A172 (cell line): ENCODE results near the gene COL4A1. TPM values are rescaled to one million over a fixed set of nuclear protein-coding genes. Genes with fewer than 3 reads are reported as not detected.

ENCODE experiments used
- total RNA-seq: library from RNA; depleted of rRNA; stranded (reverse); fragments of >200 nt; shearing (Covaris generic); gene quantifications from 2 replicates; pipeline ENCODE4 v1.2.3, GENCODE V29; 2014; rRNA removed

Gene COL4A1
- total RNA-seq, 1 experiment from 2014 or later = 221 TPM

Other genes with a start within 250 kb of the COL4A1 start
- 177 and 218 TPM in 2 replicates for gene COL4A2, start 127 bp upstream of the COL4A1 start, total RNA-seq